ENCODE measurements around the gene ADAM10. TPM values are rescaled to one million over a fixed set of nuclear protein-coding genes. Genes with fewer than 3 reads are reported as not detected.

Gene ADAM10
- total RNA-seq, 1 experiment from 2014 or later = 474 TPM

- TF ChIP-seq, protein P1, sequence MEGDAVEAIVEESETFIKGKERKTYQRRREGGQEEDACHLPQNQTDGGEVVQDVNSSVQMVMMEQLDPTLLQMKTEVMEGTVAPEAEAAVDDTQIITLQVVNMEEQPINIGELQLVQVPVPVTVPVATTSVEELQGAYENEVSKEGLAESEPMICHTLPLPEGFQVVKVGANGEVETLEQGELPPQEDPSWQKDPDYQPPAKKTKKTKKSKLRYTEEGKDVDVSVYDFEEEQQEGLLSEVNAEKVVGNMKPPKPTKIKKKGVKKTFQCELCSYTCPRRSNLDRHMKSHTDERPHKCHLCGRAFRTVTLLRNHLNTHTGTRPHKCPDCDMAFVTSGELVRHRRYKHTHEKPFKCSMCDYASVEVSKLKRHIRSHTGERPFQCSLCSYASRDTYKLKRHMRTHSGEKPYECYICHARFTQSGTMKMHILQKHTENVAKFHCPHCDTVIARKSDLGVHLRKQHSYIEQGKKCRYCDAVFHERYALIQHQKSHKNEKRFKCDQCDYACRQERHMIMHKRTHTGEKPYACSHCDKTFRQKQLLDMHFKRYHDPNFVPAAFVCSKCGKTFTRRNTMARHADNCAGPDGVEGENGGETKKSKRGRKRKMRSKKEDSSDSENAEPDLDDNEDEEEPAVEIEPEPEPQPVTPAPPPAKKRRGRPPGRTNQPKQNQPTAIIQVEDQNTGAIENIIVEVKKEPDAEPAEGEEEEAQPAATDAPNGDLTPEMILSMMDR (IDR thresholded peaks at IDR 0.05; ENCODE audit: unreplicated experiment) = no peak
- Mint-ChIP-seq H3K4me3 (ENCODE audit: low read depth, unreplicated experiment) (no peak overlapping the region), H3K4me1 (ENCODE audit: low read depth, unreplicated experiment) (peaks cover 42% of the 10 kb centered on the region), H3K27ac (ENCODE audit: unreplicated experiment) (no peak overlapping the region), H3K36me3 (ENCODE audit: insufficient read depth, unreplicated experiment) (peaks cover 13% of the 10 kb centered on the region), H3K27me3 (ENCODE audit: unreplicated experiment) (no peaks in the 10 kb centered on the region), H3K9me3 (ENCODE audit: low read depth, unreplicated experiment) (no peaks in the 10 kb centered on the region)
- intact Hi-C loops (cut with micrococcal nuclease; ENCODE audit: unreplicated experiment) = no loop called here
- DNase-seq = no peak
- BruUV-seq (replicated peaks) = no TSS peak
- CTCF ChIA-PET = no interaction called here
These were observed 80.4 kb downstream of the ADAM10 start for GRCh38 chr15:58669108-58669507.

DNA sequence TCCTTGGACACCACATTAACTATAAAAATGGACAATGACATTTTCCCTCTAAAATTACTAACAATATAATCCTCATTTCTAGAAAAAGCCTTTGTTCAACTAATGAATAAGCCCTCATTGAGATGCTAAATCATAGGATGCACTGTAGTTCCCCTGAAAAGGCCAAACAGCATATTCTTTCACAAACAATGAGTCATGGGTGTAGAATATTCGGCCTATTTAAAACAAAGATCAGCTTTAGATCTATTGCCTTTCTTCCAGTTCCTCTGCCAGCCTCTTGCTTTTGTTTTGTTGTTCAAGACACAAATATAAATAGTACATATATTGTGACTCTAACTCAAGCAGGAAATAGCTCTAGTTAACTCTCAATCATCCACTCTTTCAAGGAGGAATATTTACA lies 82.5 kb downstream of the ADAM10 start:
- BruUV-seq (replicated peaks) = no TSS peak
- CTCF ChIA-PET = no interaction called here
- no peak overlapping the region for H3K4me3 Mint-ChIP-seq (ENCODE audit: low read depth, unreplicated experiment)

GRCh38 chr15:58665672-58666071 lies 83.8 kb downstream of the ADAM10 start:
- BruUV-seq (replicated peaks) = no TSS peak
- H3K27ac Mint-ChIP-seq (ENCODE audit: unreplicated experiment) = peak overlapping the region; percentile 7
- H3K4me1 Mint-ChIP-seq (ENCODE audit: low read depth, unreplicated experiment) = peaks cover 42% of the 10 kb centered on the region
- intact Hi-C loops (cut with micrococcal nuclease; ENCODE audit: unreplicated experiment) = no loop called here
- CTCF ChIA-PET = interaction anchor here (1.1 kb wide), 1 partner anchor 62 kb away, joined by 8 read pairs; no protein-coding TSS in a partner anchor
- no peaks in the 10 kb centered on the region for H3K27me3 Mint-ChIP-seq (ENCODE audit: unreplicated experiment)
- H3K4me3 Mint-ChIP-seq (ENCODE audit: low read depth, unreplicated experiment) = no peak overlapping the region
- no peaks in the 10 kb centered on the region for H3K9me3 Mint-ChIP-seq (ENCODE audit: low read depth, unreplicated experiment)
- H3K36me3 Mint-ChIP-seq (ENCODE audit: insufficient read depth, unreplicated experiment) = peaks cover 42% of the 10 kb centered on the region
- DNase-seq = no peak
- TF ChIP-seq, protein P1 (IDR thresholded peaks at IDR 0.05; ENCODE audit: unreplicated experiment) = no peak

More for the DNA sequence above, 82.5 kb downstream of the ADAM10 start:
- H3K9me3 Mint-ChIP-seq (ENCODE audit: low read depth, unreplicated experiment) = no peaks in the 10 kb centered on the region
- no peaks in the 10 kb centered on the region for H3K27me3 Mint-ChIP-seq (ENCODE audit: unreplicated experiment)
- H3K27ac Mint-ChIP-seq (ENCODE audit: unreplicated experiment) = no peak overlapping the region
- H3K4me1 Mint-ChIP-seq (ENCODE audit: low read depth, unreplicated experiment) = peaks cover 42% of the 10 kb centered on the region
- intact Hi-C loops (cut with micrococcal nuclease; ENCODE audit: unreplicated experiment) = no loop called here
- TF ChIP-seq, protein P1 (IDR thresholded peaks at IDR 0.05; ENCODE audit: unreplicated experiment) = no peak
- no peak for DNase-seq
- peaks cover 30% of the 10 kb centered on the region for H3K36me3 Mint-ChIP-seq (ENCODE audit: insufficient read depth, unreplicated experiment)

DNA sequence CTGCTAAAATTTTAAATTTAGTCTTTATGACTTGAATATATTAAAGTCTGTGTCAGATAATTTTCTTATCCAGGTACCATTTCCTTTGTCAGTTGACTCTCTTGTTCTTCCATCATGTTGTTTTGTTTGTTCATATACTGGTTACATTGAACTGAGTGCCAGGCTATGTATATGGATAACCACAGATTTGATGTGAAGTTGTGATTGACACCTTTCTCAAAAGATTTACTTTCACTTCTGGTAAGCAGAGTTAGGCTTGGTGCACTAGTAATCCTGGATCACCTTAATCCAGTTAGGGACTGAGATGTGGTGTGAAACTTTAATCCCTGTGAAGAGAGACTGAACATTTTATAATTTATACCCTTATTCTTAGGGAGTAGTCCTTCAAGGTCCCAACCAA lies 99.4 kb downstream of the ADAM10 start:
- BruUV-seq (replicated peaks) = no TSS peak
- H3K27ac Mint-ChIP-seq (ENCODE audit: unreplicated experiment) = no peak overlapping the region
- peaks cover 34% of the 10 kb centered on the region for H3K36me3 Mint-ChIP-seq (ENCODE audit: insufficient read depth, unreplicated experiment)
- DNase-seq = no peak
- H3K9me3 Mint-ChIP-seq (ENCODE audit: low read depth, unreplicated experiment) = no peaks in the 10 kb centered on the region
- CTCF ChIA-PET = interaction anchor here (0.6 kb wide), 1 partner anchor 474 kb away, joined by 3 read pairs; no protein-coding TSS in a partner anchor
- intact Hi-C loops (cut with micrococcal nuclease; ENCODE audit: unreplicated experiment) = no loop called here
- H3K4me1 Mint-ChIP-seq (ENCODE audit: low read depth, unreplicated experiment) = no peaks in the 10 kb centered on the region
- no peak overlapping the region for H3K4me3 Mint-ChIP-seq (ENCODE audit: low read depth, unreplicated experiment)
- H3K27me3 Mint-ChIP-seq (ENCODE audit: unreplicated experiment) = no peaks in the 10 kb centered on the region
- TF ChIP-seq, protein P1 (IDR thresholded peaks at IDR 0.05; ENCODE audit: unreplicated experiment) = no peak
